Measurements from ENCODE around the gene NTSR1.

Gene NTSR1

DNA sequence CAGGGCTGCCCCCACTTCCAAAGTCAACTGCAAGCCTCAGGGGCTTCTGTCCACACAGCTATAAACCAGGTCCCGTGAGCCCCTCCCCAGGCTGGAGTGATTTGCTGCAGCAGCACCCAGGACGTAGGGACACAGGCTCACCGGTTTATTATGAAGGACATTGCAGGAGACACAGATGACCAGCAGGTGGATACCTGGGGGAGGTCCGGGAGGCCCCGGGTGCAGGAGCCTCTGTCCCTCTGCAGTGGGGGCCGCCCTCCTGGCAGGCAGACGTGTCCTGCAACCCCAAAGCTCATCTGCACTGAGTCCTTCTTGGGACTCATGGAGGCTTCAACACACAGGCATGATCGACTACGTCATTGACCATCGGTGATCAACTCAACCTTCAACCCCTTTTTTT lies 14.5 kb upstream of the NTSR1 start:
- DNase-seq = no peak

DNA sequence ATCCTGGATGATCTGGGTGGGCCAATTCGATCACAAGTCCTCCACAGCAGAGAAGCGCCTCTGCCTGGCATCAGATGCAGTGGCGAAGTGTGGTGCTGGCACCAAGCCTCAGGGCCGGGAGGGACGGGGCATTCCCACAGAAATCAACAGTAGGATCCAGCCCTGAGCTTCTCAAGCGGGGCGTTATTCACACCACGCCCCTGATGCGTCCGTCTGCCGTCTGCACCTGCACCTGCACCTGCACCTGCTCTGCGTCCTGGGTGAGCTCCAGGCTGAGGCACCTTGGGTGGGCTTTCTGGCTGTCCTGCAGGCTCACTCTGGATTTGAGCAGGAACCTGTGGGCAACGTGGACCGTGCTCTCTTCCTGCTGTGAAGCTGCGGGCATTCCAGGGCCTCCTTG lies 13.8 kb upstream of the NTSR1 start:
- no peak for DNase-seq

DNA sequence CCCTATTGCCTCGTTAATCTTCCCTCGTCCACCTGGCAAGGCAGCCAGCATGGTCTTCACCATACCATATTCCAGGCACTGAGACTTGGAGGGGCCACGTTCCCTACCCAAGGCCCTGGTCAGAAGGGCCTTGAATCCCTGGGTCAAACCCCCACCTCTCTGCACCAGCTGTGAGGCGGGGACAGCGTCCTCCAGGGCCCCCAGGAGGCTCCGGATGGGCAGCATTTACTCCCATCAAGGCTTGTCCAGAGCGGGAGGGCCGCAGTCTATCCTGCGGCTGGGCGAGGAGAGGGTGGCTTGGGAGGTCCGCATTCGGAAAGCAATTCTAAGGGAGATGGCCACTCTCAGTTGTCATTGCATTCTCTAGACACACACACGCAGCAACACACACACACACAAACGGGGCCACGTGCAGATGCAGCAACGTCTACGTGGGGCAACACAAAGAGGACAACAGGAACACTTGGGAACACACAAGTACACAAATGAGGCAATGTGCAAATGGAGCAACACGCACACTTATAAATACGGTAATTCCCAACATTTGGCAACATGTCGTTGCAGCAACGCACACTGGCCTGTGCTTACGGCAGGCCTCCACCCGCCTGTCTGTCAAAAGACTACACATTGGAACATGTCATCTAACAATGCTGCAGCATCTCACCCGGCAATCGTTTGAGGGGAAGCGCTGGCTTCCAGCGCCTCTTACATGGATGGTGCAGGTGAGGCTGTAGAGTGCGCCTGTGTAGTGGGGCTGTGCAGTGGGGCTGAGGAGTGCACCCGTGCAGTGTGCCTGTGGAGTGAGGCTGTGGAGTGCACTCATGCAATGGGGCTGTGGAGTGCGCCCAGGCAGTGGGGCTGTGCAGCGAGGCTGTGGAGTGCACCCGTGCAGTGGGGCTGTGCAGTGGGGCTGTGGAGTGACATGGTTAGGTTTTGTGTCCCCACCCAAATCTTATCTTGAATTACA lies 12.9 kb upstream of the NTSR1 start:
- peak; percentile 60 to 72 for DNase-seq

DNA sequence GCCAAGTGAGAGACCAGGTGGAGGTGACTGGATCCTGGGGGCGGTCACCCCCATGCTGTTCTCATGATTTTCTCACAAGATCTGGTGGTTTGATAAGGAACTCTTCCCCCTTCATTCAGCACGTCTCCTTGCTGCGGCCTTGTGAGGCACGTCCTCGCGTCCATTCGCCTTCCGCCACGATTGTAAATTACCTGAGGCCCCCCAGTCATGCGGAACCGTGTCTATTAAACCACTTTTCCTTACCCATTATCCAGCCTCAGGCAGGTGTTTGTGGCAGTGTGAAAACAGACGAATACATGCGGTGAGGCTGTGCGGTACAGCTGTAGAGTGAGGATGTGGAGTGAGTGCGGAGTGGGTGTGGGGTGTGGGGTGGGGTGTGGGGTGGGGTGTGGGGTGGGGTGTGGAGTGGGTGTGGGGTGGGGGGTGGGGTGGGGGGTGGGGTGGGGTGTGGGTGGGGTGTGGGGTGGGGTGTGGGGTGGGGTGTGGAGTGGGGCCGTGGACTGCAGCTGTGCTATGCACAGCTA lies 12.1 kb upstream of the NTSR1 start:
- no peak for DNase-seq

DNA sequence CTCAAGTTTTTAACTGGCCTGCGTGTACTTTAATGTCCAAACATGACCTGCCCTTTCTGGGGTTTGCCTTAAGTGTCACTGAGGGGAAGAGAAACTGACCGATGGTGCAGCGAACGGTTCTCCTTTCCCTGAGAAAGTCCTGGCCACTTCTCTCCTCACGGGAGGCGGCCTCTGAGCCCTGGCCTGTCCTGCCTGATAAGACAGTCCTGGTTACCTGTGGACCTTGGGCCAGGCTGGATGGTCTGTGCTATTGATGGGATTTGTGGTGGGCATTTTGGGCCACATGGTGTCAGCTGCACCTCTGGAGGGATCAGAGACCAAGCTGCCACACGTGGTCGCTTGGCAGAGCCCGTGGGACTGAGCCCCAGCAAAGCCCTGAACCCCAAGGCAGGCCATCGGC lies 11.6 kb upstream of the NTSR1 start:
- peak; percentile 59 to 70 for DNase-seq

DNA sequence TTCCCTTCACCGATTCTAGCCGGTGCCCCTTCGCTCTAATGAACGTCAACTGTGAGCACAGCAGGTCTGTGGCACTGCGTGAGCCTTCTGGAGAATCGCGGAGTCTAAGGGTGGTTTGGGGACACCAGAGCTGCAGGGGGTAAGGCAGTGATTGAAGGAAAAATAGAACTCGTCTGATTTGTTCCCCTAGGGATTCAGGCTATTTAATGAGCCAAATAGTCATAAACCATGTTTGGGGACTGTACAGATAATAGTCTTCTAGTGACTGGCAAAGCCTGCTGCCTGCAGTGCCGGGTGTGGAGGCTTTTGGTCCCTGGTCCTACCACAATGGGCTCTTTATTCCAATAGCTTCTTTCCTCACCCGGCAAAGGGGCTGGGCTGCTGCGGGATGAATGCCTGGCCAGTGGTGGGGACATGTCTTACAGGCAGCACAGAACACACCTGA lies 11.1 kb upstream of the NTSR1 start:
- DNase-seq = no peak

DNA sequence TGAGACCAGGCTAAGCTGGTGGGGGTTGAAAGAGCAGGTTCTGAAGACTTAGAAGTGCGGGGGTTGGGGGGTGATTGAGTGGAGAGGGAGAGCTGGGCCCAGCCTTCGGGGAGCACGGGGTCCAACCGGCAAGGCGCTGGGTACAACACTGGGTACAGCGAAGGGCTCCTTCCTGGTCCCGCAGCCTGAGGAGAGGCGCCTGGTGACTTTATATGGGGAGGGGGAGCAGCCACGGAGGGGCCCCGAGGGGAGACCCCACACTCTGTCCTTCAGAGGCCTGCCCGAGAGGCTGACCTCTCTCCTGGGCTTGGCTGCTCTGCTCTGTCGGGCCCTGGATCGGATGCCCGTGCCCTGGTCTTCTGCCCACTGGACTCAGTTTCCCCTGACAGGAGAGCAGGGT lies 10.4 kb upstream of the NTSR1 start:
- DNase-seq = no peak

DNA sequence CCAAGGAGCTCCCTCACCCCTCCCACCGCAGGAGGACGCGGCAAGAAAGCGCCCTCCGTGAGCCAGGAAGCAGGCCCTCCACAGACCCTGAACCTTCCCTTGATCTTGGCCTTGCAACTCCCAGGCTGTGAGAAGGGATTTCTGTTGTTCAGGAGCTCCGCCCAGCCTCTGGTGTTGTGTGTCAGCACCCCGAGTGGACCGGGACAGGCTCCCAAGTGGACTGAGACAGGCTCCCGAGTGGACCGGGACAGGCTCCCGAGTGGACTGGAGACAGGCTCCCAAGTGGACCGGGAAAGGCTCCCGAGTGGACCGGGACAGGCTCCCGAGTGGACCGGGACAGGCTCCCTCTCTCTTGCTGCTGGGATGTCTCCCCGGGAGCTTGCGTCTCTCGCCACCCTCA lies 9.3 kb upstream of the NTSR1 start:
- no peak for DNase-seq

DNA sequence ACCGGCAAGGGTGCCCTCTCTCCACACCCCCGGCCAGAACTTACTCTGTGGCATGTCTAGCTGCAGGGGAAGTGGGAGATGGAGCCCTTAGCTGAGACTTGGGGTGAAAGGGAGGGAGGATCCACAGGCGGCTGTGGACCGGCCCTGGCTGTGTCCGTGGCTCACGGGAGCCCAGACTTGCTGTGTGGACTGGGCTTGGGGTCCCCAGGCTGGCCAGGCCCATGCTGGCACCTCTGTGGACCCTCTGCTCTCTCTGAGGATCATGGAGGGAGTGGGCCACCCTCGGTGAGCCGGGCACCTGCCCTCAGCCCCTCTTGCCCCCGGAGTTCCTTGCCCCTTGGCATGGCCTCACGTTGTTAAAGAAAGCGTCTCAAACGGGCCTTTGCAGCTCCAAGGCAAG lies 8.9 kb upstream of the NTSR1 start:
- DNase-seq = no peak

DNA sequence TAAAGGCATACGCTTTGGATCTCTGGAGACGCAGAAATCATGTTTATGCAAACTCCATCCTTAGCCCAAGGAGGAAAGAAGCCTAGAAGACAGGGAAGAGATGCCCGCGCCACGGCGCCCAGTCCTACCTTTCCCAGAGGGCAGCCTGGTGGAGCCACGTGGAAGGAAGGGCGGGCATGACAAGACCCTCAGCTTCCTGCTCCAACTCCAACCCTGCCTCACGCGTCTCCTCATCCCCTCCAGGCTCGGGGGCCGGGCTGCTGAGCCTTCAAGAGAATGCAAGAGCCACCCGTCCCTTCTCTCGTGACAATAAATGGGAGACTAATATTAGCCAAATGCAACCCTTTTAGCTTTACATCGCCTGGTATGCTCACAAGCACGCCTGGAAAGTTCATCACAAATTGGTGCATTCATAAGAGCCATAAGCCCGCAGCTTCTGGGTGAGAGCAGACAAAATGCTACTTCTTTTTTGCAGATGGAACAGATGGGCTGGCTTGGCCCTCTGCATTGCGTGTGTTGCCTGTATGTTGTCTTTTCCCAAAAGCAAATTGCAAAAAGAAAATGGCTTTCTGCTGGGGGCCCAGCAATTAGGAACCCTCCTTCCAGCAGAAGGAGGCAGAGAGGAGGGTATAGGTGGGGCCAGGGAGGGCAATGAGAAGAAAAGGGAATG lies 8.2 kb upstream of the NTSR1 start:
- no peak for DNase-seq

DNA sequence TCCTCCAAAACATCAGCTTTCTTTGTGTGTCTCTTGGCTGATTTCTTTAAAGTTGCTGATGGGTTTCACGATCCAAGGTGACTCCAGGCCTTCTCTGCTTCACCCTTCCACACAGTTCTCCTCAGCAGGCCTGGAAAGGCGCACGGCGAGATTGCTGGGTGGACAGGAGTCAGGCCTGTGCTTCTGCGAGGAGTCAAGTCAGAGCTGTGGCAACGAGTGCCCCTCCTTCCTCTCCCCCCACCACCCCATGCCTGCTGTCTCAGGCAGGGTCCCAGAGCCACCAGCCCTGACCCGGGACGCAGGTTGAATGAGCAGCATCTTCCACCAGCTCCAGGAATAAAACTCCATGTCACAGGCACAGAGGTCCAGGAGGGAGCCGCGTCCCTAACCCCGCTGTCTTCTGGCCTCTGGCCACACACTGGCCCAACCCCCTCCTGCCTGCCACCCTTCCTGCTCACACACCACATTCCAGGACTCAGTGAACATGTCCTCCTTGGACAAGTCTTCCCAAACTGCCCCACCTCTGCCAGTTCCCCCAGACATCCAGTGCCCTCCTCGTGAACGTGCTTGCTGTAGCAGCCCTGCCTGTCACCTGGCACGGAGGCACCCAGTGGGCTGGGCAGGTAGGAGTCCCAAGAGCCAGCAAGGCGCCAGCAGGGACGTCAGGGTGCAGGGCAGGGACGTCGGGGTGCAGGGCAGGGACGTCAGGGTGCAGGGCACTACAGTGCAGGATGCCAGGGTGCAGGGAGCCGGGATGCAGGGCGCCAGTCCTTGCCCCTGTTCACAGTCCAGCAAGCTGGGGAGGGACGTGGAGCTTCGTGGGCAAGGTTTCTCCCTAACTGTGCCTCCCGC lies 7.2 kb upstream of the NTSR1 start:
- no peak for DNase-seq

DNA sequence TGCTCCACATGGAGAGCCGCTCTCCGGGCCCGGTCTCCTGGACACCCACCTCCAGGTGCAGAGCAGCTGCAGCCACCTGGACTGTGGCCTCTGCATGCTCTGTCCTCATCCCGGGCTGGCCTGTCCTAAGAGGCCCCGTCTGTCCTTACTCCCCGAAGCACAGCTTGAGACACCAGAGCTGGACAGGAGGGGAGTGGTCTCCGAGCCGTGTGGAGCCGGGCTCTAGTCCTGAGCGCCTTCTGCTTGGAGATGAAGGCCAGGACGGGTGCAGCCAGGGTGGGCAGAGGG lies 6.7 kb upstream of the NTSR1 start:
- DNase-seq = no peak

DNA sequence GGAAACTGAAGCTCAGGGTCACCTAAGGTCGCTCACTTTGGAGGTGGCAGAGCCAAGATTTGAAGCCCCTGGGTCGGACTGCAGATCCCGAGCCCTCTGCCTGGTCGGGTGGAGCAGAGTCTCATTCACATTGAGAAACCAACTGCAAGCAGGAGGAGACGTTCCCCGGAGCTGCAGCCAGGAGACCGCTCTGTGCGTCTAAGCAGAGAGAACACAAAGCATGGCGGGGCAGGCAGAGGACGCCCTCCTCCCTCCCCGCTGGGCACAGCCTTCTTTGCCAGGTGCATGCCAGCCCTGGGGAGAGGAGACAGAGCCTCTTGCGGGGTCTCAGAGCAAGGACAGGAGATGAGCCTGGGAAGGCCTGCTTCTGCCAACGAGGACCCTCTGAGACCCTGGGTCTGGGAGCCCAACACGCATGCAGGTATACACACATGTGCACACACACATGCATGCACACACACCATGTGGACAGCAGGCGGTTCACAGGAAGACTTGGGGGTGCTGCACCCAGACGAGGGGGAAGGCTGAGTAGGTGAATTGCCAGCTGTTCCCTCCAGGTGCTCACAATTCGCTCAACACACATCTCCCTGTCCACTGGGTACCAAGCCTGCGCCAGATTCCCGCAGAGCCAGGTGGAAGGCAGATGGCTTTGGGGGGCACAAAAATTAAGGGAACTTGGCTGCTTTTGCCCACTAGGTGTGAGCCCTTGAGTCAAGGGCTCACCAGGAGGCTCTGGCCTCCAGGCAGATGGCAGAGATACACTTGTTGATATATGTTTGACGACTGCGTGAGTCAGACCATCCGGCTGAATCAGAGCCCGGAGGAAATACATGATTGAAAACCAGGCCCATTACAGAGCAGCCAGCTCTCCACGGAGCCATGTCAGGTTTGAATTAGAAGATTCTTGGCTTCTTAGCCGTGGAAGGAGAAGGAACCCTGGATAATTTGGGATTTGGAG lies 5.5 kb upstream of the NTSR1 start:
- DNase-seq = peak in 1 of 2 donors; percentile 11

DNA sequence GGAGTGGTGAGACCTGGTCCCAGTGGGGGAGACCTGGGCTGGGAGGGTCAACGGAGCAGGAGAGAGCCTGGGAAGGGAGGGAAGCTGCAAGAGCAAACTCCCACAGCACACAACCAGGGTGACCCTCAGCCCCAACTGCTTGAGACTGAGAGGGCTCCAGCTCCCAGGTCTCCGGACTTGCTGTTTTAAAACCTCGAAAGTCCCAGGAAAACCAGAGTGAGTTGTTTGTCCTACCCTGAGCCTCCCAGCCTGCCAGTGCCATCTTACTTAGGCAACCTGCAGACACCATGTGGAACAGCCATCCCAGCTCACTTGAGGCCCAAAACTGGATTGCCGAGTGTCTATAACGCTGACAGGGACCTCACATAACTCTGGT lies 4.8 kb upstream of the NTSR1 start:
- DNase-seq = no peak

DNA sequence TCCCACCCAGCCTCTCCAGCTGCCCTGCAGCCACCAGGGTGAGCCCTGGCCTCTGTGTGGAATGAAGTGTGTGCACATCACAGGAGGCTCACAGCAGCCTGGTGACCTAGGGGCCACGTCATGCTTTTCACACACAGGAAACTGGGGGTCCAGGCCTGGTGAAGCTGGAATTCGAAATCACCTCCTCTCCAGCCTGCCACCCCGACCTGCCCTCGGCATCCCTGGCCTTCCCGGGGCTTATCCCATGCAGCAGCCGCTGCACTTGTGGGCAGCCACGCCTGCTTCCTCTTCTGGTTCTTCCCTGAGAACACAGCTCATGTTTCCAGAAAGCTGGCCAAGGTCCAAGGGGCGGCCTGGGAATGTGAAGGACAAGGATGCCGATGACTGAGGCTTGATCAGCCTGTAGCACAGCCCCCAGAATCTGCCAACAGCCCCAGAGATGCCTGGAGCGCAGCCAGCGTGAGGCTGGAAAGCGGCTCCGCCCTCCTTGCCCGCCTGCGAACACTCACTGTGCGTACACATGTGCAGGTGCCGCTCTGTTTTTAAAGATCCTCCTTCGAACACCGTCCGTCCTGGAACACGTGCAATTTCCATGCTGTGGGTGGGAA lies 4.2 kb upstream of the NTSR1 start:
- peak; percentile 23 to 30 for DNase-seq

DNA sequence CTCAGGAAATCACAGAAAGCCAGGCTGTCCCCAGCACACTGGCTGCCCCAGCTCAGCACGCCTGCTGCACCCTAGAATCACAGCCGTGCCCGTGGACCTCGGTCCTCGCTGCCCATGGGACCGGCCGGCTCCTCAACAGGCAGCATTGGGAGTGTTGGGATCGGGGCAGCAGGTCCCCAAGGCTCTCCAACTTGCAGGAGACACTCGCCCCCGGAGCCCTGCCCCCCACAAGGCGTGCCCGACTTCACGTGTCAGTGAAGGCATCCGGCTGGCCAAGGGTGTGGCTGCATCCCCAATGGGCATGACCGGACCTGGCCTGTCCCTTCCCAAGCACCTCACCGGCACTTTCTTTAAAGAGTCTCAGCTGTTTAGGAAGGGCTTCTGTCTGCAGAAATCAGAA lies 3.0 kb upstream of the NTSR1 start:
- DNase-seq = no peak

DNA sequence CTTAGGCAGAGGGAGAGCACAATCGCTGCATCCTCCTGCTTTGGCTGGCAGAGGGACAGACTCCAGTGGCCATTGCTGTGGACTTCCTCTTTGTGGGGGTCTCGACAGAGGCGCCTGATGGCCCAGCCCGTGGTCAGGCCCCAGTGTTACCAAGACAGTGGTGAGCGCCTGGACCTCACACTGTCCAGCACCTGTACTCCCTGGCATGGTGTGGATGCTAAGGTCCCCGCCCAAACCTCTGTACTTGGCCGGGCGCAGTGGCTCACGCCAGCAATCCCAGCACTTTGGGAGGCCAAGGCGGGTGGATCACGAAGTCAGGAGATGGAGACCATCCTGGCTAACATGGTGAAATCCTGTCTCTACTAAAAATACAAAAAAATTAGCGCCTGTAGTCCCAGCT lies 2.3 kb upstream of the NTSR1 start:
- DNase-seq = no peak

DNA sequence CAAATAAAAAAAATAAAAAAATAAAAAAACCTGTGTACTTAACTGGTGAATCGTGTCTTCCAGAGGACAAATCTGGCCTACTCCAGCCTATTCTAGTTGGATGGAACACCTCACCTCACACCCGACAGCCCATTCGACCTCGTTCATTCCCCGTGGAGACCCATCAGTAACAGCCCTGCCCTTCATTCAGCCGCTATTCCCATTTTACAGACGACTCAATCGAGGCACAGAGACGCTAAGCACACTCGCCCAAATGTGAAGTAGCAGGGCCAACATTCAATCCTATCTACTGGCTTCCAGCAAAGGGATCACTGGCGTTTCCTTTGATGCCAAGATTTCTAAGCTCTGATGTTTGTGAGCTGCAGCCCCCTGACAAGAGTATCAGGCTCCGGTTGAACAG lies 1.8 kb upstream of the NTSR1 start:
- no peak for DNase-seq

DNA sequence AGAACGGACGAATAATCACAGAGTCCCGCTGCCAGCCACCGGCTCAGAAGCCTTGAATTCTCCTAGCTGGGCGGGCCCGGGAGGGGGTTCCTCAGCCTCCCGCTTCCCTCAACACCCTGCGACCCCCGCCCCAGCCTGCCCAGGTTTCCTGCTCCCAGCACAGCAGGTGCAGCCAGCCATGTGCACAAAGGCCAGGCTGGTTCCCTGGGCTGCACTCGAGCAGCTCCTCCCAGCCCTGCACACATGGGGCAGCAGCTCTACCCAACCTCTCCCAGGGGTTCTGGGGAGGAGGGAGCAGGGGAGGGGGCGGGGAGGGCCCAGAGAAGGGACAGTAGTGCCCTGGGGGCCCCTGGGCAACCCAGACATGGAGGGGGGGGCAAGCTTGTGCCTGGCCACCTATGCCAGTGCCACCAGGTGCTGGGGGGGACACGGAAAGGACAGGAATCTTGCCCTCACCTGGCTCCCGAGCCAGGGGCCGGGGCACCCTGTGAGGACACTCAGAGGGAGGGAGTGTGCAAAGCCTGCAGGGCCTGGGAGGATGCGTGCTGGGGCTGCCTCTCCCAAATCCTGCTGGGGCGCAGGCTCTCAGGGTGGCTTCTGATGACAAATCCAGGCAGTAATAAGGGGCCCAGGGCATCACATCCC lies 1.2 kb upstream of the NTSR1 start:
- no peak for DNase-seq

DNA sequence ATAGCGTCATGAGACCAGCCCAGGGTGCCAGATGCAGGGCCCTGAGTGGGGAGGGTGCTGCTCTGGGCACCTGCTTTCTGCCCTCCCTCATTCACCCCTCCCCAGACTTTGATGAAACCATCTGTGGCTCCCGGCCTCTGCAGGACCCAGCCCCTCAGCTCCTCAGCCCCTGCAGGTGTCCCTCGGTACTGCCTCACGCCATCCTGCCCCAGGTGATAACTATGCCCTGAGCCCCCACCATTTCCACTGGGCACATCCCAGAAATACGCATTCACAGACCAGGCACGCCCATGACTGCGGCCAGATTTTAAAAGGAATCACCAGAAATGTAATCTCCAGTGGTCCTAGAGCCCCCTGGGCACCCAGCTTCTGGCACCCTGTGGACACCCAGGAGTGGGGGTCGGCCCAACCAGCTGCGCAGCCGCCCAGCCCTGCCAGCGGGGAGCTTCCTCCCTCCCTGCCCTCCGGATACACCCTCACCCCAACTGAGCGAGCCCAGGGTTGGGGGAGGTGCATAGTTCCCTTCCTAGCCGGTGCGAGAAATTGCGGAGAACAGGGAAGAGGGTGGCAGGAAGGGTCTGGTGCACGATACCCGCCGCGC lies 615 bp upstream of the NTSR1 start:
- DNase-seq = no peak

DNA sequence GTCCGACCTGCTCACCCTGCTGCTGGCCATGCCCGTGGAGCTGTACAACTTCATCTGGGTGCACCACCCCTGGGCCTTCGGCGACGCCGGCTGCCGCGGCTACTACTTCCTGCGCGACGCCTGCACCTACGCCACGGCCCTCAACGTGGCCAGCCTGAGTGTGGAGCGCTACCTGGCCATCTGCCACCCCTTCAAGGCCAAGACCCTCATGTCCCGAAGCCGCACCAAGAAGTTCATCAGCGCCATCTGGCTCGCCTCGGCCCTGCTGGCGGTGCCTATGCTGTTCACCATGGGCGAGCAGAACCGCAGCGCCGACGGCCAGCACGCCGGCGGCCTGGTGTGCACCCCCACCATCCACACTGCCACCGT lies 885 bp downstream of the NTSR1 start:
- no peak for DNase-seq

Measured in inflammatory macrophage (primary cell).